ENCODE data around the gene DDC.

The DDC gene

GRCh38 chr7:50418526-50419290 is 146.5 kb downstream of the DDC start:
- no peaks in the 10 kb centered on the region for H3K36me3 ChIP-seq (replicated peaks; ENCODE audit: low read depth, low read length)
- TF ChIP-seq, protein P1, sequence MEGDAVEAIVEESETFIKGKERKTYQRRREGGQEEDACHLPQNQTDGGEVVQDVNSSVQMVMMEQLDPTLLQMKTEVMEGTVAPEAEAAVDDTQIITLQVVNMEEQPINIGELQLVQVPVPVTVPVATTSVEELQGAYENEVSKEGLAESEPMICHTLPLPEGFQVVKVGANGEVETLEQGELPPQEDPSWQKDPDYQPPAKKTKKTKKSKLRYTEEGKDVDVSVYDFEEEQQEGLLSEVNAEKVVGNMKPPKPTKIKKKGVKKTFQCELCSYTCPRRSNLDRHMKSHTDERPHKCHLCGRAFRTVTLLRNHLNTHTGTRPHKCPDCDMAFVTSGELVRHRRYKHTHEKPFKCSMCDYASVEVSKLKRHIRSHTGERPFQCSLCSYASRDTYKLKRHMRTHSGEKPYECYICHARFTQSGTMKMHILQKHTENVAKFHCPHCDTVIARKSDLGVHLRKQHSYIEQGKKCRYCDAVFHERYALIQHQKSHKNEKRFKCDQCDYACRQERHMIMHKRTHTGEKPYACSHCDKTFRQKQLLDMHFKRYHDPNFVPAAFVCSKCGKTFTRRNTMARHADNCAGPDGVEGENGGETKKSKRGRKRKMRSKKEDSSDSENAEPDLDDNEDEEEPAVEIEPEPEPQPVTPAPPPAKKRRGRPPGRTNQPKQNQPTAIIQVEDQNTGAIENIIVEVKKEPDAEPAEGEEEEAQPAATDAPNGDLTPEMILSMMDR (IDR thresholded peaks at IDR 0.05; ENCODE audit: low read depth, low read length) = no peak
- no peak for TF ChIP-seq EZH2phosphoT487 (IDR thresholded peaks at IDR 0.05; ENCODE audit: low read depth)
- no peak overlapping the region for H3K27ac ChIP-seq (ENCODE audit: low read length)
- H3K4me1 ChIP-seq (ENCODE audit: low read length) = peaks cover 45% of the 10 kb centered on the region
- no peaks in the 10 kb centered on the region for H3K79me2 ChIP-seq (ENCODE audit: low read length)
- no peak overlapping the region for H3K4me2 ChIP-seq (ENCODE audit: low read length)
- no peak overlapping the region for H3K9ac ChIP-seq (ENCODE audit: low read length)
- H3K4me3 ChIP-seq (ENCODE audit: low read length) = no peak overlapping the region
- no peaks in the 10 kb centered on the region for H3K27me3 ChIP-seq (ENCODE audit: low read depth, low read length)
- H4K20me1 ChIP-seq (ENCODE audit: insufficient read depth, low read length) = no peaks in the 10 kb centered on the region
- H3K9me3 ChIP-seq (ENCODE audit: insufficient read depth, low read length) = no peaks in the 10 kb centered on the region
- H2AFZ ChIP-seq (ENCODE audit: low read depth, low read length) = no peak overlapping the region

DNA sequence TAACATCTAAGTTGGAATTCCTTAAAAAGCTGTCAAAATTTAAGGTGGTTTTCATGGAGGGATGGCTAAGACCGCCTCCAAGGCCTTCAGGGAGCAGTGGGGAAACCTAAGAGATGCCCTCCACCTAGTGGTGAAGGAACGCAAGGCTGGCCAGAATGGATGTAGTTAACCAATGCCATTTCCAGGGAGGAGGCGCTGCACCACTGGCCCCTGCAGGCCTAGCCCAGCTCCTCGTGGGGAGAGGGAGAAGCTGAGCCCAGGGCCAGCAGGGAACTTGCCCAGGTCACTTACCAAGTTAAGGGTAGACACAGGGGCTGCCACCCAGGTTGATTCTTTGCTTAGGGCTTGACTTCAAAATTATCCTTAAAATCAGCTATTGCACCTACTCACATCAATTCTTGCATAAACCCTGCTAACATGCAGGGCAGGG is 147.1 kb downstream of the DDC start:
- H3K4me1 ChIP-seq (ENCODE audit: low read length) = peaks cover 50% of the 10 kb centered on the region
- H3K4me3 ChIP-seq (ENCODE audit: low read length) = no peak overlapping the region
- H4K20me1 ChIP-seq (ENCODE audit: insufficient read depth, low read length) = no peaks in the 10 kb centered on the region
- TF ChIP-seq, protein P1 (IDR thresholded peaks at IDR 0.05; ENCODE audit: low read depth, low read length) = peak; percentile 97
- TF ChIP-seq EZH2phosphoT487 (IDR thresholded peaks at IDR 0.05; ENCODE audit: low read depth) = no peak
- H3K36me3 ChIP-seq (replicated peaks; ENCODE audit: low read depth, low read length) = no peaks in the 10 kb centered on the region
- H3K4me2 ChIP-seq (ENCODE audit: low read length) = no peak overlapping the region
- no peak overlapping the region for H3K9ac ChIP-seq (ENCODE audit: low read length)
- H2AFZ ChIP-seq (ENCODE audit: low read depth, low read length) = no peak overlapping the region
- no peak overlapping the region for H3K27ac ChIP-seq (ENCODE audit: low read length)
- no peaks in the 10 kb centered on the region for H3K9me3 ChIP-seq (ENCODE audit: insufficient read depth, low read length)
- H3K27me3 ChIP-seq (ENCODE audit: low read depth, low read length) = no peaks in the 10 kb centered on the region
- no peaks in the 10 kb centered on the region for H3K79me2 ChIP-seq (ENCODE audit: low read length)

- peaks cover 64% of the 10 kb centered on the region for H3K4me1 ChIP-seq (ENCODE audit: low read length)
- no peaks in the 10 kb centered on the region for H3K79me2 ChIP-seq (ENCODE audit: low read length)
- H2AFZ ChIP-seq (ENCODE audit: low read depth, low read length) = no peak overlapping the region
- peak overlapping the region; percentile 34; the same call in 1 of the 2 replicates for H3K9ac ChIP-seq (ENCODE audit: low read length)
- no peaks in the 10 kb centered on the region for H4K20me1 ChIP-seq (ENCODE audit: insufficient read depth, low read length)
- peak overlapping the region; percentile 50 for H3K27ac ChIP-seq (ENCODE audit: low read length)
- H3K36me3 ChIP-seq (replicated peaks; ENCODE audit: low read depth, low read length) = no peaks in the 10 kb centered on the region
- H3K4me2 ChIP-seq (ENCODE audit: low read length) = peak overlapping the region; percentile 67
- peak overlapping the region; percentile 17; the same call in 1 of the 2 replicates for H3K4me3 ChIP-seq (ENCODE audit: low read length)
- no peak for TF ChIP-seq EZH2phosphoT487 (IDR thresholded peaks at IDR 0.05; ENCODE audit: low read depth)
- TF ChIP-seq, protein P1 (IDR thresholded peaks at IDR 0.05; ENCODE audit: low read depth, low read length) = no peak
- H3K27me3 ChIP-seq (ENCODE audit: low read depth, low read length) = no peaks in the 10 kb centered on the region
- H3K9me3 ChIP-seq (ENCODE audit: insufficient read depth, low read length) = no peaks in the 10 kb centered on the region
Observed at GRCh38 chr7:50416527-50417182, 148.6 kb downstream of the DDC start.

DNA sequence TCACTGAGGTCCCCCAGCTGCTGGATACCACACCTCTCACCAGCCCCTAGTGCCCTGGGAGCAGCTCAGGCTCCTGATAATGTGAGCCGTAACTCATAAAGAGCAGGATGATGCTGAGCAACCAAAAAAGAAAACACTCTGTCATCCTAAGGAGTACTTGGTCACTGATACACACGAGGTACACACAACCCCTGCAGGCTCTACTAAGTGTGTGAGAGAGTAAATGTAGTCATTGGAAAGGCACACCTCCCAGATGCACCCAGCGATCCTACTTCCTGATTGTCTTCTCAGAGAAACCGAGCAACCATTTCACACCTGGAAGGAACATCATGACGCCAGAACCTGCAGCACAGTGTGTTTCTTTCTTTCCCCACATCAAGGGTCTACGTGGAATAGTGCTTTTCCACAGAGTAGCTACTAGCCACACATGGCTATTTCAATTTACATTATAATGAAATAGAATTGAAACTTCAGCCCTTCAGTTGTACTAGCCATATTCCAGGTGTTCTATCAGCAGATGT is 149.3 kb downstream of the DDC start:
- Histone ChIP-seq H3K27me3 (ENCODE audit: low read depth, low read length) (no peaks in the 10 kb centered on the region), H3K9ac (ENCODE audit: low read length) (no peak overlapping the region), H3K4me2 (ENCODE audit: low read length) (peak overlapping the region; percentile 67), H3K27ac (ENCODE audit: low read length) (no peak overlapping the region; the same call in 1 of the 2 replicates), H2AFZ (ENCODE audit: low read depth, low read length) (no peak overlapping the region), H3K9me3 (ENCODE audit: insufficient read depth, low read length) (no peaks in the 10 kb centered on the region), H4K20me1 (ENCODE audit: insufficient read depth, low read length) (no peaks in the 10 kb centered on the region), H3K4me1 (ENCODE audit: low read length) (peaks cover 72% of the 10 kb centered on the region), H3K79me2 (ENCODE audit: low read length) (no peaks in the 10 kb centered on the region), H3K36me3 (replicated peaks; ENCODE audit: low read depth, low read length) (no peaks in the 10 kb centered on the region), H3K4me3 (ENCODE audit: low read length) (no peak overlapping the region)
- no peak for TF ChIP-seq EZH2phosphoT487 (IDR thresholded peaks at IDR 0.05; ENCODE audit: low read depth)
- TF ChIP-seq, protein P1 (IDR thresholded peaks at IDR 0.05; ENCODE audit: low read depth, low read length) = no peak
